ENCODE measurements around the gene SOX9.
A peak's percentile ranks its signal among the peaks of the same experiment; 100 is the strongest.

SOX9 gene

DNA sequence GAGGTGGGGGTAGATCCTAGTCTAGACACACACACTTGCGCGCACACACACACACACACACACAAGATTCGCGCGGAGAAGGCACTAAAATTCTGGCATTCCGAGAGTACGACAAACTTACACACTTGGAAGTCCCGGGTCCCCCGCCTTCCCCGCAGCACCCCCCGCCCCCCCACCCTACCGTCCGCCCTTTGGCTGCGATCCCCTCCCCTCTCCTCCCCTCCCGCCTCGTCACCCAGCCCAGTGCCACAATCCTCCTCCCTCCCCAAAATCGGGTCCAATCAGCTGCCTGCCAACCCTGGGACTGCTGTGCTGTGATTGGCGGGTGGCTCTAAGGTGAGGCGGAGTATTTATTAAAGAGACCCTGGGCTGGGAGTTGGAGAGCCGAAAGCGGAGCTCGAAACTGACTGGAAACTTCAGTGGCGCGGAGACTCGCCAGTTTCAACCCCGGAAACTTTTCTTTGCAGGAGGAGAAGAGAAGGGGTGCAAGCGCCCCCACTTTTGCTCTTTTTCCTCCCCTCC, at the start of gene SOX9:
Gene SOX9, plus strand, starts transcription at position 379 of the 522 bp plus-strand sequence. CDS start 372 bp downstream, outside the sequence.
- Histone ChIP-seq H3K36me3 (ENCODE audit: insufficient read depth, low read length) (no peaks in the 10 kb centered on the region; the same call in 1 of the 2 replicates), H3K9ac (ENCODE audit: insufficient read length) (no peak within 1 kb of the TSS), H3K4me3 (peak within 1 kb of the TSS; percentile 76), H3K27ac (no peak within 1 kb of the TSS), H3K9me3 (ENCODE audit: low read depth, low read length) (no peaks in the 10 kb centered on the region)
- no peak for DNase-seq (ENCODE audit: low read depth, low spot score)
- TF ChIP-seq FOXP2 (optimal IDR thresholded peaks at IDR 0.05; ENCODE audit: control extremely low read depth, extremely low read length, insufficient read depth) (no peak), EZH2 (IDR thresholded peaks at IDR 0.05) (no peak), POLR2AphosphoS5 (IDR thresholded peaks at IDR 0.05; ENCODE audit: borderline replicate concordance, low read depth, low read length) (no peak)

- Histone ChIP-seq H3K4me3 (no peak overlapping the region), H3K9ac (ENCODE audit: insufficient read length) (no peak overlapping the region)
- DNase-seq (ENCODE audit: low read depth, low spot score) = no peak
Measured at GRCh38 chr17:72071330-72071729, 49.5 kb upstream of the SOX9 start.

DNA sequence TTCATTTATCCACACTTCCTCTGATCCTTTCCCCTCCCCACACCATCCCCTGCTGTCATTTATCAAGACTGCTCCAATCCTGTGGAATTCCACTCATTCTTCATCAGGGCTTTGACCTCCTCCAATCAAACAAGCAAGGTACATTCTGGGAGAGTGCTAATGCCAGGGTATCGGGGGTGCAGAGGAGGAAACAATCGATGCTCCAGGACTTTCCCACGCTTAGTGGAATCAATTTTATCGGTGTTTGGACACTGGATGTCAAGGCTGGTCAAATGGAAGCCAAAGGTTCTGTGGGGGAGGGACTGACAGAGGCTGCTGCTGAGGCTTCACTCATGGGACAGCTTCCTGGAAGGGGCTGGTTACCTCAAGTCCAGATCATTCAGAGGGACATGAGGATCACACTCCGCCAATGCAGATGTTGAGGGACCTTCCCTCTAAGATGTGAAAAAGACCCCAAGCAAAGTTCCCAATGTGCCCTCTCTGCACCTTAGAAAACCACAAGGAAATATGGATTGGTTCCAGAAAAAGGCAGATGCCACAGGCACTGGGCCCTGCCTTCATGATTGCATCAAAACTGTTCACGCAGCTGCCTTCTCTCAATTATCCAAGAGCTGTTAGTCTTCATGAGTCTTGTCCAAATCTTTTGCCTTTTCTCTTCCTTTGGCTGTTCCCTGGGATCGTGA, 44.7 kb upstream of the SOX9 start:
- TF ChIP-seq FOXP2 (optimal IDR thresholded peaks at IDR 0.05; ENCODE audit: control extremely low read depth, extremely low read length, insufficient read depth) (no peak), POLR2AphosphoS5 (IDR thresholded peaks at IDR 0.05; ENCODE audit: borderline replicate concordance, low read depth, low read length) (no peak), EZH2 (IDR thresholded peaks at IDR 0.05) (no peak)
- H3K4me3 ChIP-seq = no peak overlapping the region
- no peak overlapping the region for H3K27ac ChIP-seq
- H3K9ac ChIP-seq (ENCODE audit: insufficient read length) = no peak overlapping the region
- H3K9me3 ChIP-seq (ENCODE audit: low read depth, low read length) = no peaks in the 10 kb centered on the region
- H3K36me3 ChIP-seq (ENCODE audit: insufficient read depth, low read length) = no peaks in the 10 kb centered on the region
- DNase-seq (ENCODE audit: low read depth, low spot score) = no peak

More at GRCh38 chr17:72071330-72071729, 49.5 kb upstream of the SOX9 start:
- Histone ChIP-seq H3K27ac (no peak overlapping the region), H3K36me3 (ENCODE audit: insufficient read depth, low read length) (no peaks in the 10 kb centered on the region), H3K9me3 (ENCODE audit: low read depth, low read length) (no peaks in the 10 kb centered on the region)
- TF ChIP-seq EZH2 (IDR thresholded peaks at IDR 0.05) = no peak
- TF ChIP-seq POLR2AphosphoS5 (IDR thresholded peaks at IDR 0.05; ENCODE audit: borderline replicate concordance, low read depth, low read length) = no peak

DNA sequence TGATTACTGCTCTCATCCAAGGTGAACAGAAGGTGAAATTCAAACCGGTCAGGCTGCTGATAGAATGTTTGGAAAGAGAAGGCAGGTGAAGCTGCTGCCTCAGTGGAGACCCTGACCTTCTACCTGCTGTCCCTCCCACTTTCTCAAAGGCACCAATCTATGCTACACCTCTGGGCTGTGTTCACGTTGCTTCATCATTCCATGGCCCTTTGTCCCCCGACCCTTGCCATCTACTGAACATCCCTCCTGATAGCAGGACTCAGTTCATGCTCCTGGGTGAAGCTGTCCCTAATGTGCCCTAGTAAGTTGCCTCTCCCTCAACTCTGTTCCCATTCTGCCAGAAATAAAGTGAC, 44.2 kb upstream of the SOX9 start:
- no peak overlapping the region for H3K27ac ChIP-seq
- no peak overlapping the region for H3K4me3 ChIP-seq
- no peaks in the 10 kb centered on the region for H3K9me3 ChIP-seq (ENCODE audit: low read depth, low read length)
- H3K36me3 ChIP-seq (ENCODE audit: insufficient read depth, low read length) = no peaks in the 10 kb centered on the region
- TF ChIP-seq POLR2AphosphoS5 (IDR thresholded peaks at IDR 0.05; ENCODE audit: borderline replicate concordance, low read depth, low read length) = no peak
- TF ChIP-seq EZH2 (IDR thresholded peaks at IDR 0.05) = no peak
- TF ChIP-seq FOXP2 (optimal IDR thresholded peaks at IDR 0.05; ENCODE audit: control extremely low read depth, extremely low read length, insufficient read depth) = no peak
- no peak overlapping the region for H3K9ac ChIP-seq (ENCODE audit: insufficient read length)
- no peak for DNase-seq (ENCODE audit: low read depth, low spot score)

GRCh38 chr17:72077326-72077960, 43.4 kb upstream of the SOX9 start:
- no peak overlapping the region for H3K9ac ChIP-seq (ENCODE audit: insufficient read length)
- no peak for DNase-seq (ENCODE audit: low read depth, low spot score)
- H3K4me3 ChIP-seq = no peak overlapping the region
- no peaks in the 10 kb centered on the region for H3K9me3 ChIP-seq (ENCODE audit: low read depth, low read length)
- H3K27ac ChIP-seq = no peak overlapping the region
- no peak for TF ChIP-seq POLR2AphosphoS5 (IDR thresholded peaks at IDR 0.05; ENCODE audit: borderline replicate concordance, low read depth, low read length)
- no peak for TF ChIP-seq FOXP2 (optimal IDR thresholded peaks at IDR 0.05; ENCODE audit: control extremely low read depth, extremely low read length, insufficient read depth)
- no peak for TF ChIP-seq EZH2 (IDR thresholded peaks at IDR 0.05)
- H3K36me3 ChIP-seq (ENCODE audit: insufficient read depth, low read length) = no peaks in the 10 kb centered on the region

DNA sequence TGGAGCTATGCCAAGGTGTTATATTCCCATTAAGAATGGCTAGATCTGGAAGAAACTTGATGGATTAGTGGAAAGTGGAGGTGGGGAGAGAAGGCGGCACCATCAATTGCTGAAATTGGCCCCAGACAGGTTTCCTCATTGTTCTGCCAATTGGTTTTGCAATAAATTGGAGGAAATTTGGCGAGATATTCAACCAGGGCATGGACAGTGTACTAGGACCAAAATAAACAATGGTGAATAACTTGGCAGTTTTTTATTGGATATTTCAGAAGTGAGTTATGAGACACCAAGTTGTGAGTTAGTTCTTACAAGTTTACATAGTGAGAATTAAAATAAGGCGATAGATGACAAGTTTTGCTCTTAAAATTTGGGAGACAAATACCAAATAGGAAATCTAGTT, 41.1 kb upstream of the SOX9 start:
- no peaks in the 10 kb centered on the region for H3K36me3 ChIP-seq (ENCODE audit: insufficient read depth, low read length)
- H3K27ac ChIP-seq = no peak overlapping the region
- no peak for TF ChIP-seq POLR2AphosphoS5 (IDR thresholded peaks at IDR 0.05; ENCODE audit: borderline replicate concordance, low read depth, low read length)
- TF ChIP-seq EZH2 (IDR thresholded peaks at IDR 0.05) = no peak
- TF ChIP-seq FOXP2 (optimal IDR thresholded peaks at IDR 0.05; ENCODE audit: control extremely low read depth, extremely low read length, insufficient read depth) = no peak
- no peak overlapping the region for H3K9ac ChIP-seq (ENCODE audit: insufficient read length)
- no peak for DNase-seq (ENCODE audit: low read depth, low spot score)
- no peak overlapping the region for H3K4me3 ChIP-seq
- H3K9me3 ChIP-seq (ENCODE audit: low read depth, low read length) = no peaks in the 10 kb centered on the region

GRCh38 chr17:72087876-72088275, 32.9 kb upstream of the SOX9 start:
- Histone ChIP-seq H3K36me3 (ENCODE audit: insufficient read depth, low read length) (no peaks in the 10 kb centered on the region), H3K9me3 (ENCODE audit: low read depth, low read length) (no peaks in the 10 kb centered on the region), H3K4me3 (no peak overlapping the region), H3K9ac (ENCODE audit: insufficient read length) (no peak overlapping the region), H3K27ac (no peak overlapping the region)
- TF ChIP-seq EZH2 (IDR thresholded peaks at IDR 0.05) = no peak
- no peak for TF ChIP-seq POLR2AphosphoS5 (IDR thresholded peaks at IDR 0.05; ENCODE audit: borderline replicate concordance, low read depth, low read length)
- no peak for TF ChIP-seq FOXP2 (optimal IDR thresholded peaks at IDR 0.05; ENCODE audit: control extremely low read depth, extremely low read length, insufficient read depth)
- DNase-seq (ENCODE audit: low read depth, low spot score) = no peak

DNA sequence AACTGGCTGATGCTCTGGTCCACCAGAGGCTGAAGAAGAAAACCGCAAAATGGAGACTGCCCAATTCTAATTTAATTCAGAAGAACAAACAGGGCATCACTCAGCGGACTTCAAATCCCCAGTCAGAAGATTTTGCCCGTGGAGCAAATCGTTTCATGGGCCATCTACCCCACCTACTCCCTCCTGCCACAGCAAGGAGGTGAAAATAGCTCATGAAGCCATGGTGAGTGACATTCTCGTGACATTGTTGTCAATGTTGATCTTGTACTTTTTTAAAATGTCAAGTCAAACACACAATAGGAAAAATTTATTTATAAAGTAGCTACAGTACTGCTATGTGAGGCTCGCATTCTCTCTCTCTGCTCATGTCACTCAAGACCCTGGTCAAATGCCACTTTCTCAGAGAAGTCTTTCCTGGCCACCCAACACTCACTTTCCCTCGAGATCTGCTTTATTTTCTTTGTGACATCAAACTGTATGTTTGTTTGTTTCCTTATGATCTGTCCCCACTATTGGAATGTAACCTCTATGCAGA, 31.3 kb upstream of the SOX9 start:
- Histone ChIP-seq H3K9ac (ENCODE audit: insufficient read length) (no peak overlapping the region), H3K9me3 (ENCODE audit: low read depth, low read length) (no peaks in the 10 kb centered on the region), H3K27ac (no peak overlapping the region), H3K36me3 (ENCODE audit: insufficient read depth, low read length) (no peaks in the 10 kb centered on the region), H3K4me3 (no peak overlapping the region)
- TF ChIP-seq POLR2AphosphoS5 (IDR thresholded peaks at IDR 0.05; ENCODE audit: borderline replicate concordance, low read depth, low read length) (no peak), FOXP2 (optimal IDR thresholded peaks at IDR 0.05; ENCODE audit: control extremely low read depth, extremely low read length, insufficient read depth) (no peak), EZH2 (IDR thresholded peaks at IDR 0.05) (no peak)
- DNase-seq (ENCODE audit: low read depth, low spot score) = no peak

Measured in SK-N-MC (cell line).